NCI-H128 (cell line): Measurements from ENCODE around the gene CMC1.
"Not testable (repeated sequence)": the region's sequence is repeated elsewhere in the genome, so short reads cannot be mapped to it uniquely, and the experiment has no call there.

Source experiments
- DNase-seq: peaks from one replicate; lab custom pipeline; 2025; ENCODE audit not compliant: unreplicated experiment; lab: John Stamatoyannopoulos, UW

The CMC1 gene

DNA sequence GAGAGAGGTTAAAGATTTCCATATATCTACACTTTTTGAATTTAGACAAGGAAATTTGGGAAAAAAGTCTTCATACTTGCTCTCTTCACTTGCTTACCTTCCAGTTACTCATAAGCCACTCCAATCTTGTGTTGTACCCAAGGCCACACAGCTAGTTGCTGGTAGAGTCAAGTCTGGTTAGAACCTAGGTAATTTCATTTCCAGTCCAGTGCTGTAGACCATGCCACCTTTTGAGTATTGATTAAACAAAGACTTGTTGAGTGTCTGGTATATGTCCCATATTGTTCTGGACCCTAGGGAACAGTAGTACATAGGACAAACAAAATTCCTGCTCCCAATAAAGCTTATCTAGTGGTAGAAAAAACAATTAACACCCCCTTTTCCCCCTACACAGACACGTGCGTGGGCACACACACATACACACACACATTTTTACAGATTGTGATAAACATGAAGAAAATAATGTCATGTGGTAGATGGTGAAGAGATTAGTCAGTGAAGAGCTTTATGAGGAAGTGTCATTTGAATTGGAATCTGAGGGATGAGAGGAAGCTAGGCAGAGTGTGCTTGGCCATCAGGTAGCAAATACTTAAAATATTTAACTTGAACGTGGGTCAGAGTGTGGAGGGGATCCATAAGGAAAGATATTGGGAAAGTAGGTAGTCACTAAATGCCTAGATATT, 2.1 kb downstream of the CMC1 start:
- DNase-seq = no peak

- DNase-seq = no peak
Observed at GRCh38 chr3:28244491-28244890, 3.1 kb downstream of the CMC1 start.

- no peak for DNase-seq
Observed at GRCh38 chr3:28247286-28247685, 5.9 kb downstream of the CMC1 start.

GRCh38 chr3:28250999-28251398, 9.6 kb downstream of the CMC1 start:
- DNase-seq = no peak

DNA sequence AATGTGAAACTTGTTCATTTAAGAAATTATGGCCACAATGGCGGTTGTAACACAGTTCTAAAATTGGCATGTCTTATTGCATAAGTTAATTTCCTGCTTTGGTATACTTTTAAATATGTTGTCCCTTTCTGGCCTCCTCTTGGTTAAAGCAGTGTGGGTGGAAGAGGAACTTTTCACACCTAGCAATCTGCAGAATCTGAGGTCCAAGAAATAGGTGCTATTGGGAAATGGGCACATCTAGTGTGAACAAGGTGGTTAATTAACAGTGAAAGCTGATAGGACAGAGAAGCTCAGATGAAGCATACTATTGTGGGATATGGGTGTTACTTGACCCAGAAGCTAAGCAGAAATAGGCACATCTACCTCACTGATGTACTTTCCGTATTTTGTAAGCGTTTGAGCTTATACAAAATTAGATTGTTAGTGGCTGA, 10.6 kb downstream of the CMC1 start:
- no peak for DNase-seq

DNA sequence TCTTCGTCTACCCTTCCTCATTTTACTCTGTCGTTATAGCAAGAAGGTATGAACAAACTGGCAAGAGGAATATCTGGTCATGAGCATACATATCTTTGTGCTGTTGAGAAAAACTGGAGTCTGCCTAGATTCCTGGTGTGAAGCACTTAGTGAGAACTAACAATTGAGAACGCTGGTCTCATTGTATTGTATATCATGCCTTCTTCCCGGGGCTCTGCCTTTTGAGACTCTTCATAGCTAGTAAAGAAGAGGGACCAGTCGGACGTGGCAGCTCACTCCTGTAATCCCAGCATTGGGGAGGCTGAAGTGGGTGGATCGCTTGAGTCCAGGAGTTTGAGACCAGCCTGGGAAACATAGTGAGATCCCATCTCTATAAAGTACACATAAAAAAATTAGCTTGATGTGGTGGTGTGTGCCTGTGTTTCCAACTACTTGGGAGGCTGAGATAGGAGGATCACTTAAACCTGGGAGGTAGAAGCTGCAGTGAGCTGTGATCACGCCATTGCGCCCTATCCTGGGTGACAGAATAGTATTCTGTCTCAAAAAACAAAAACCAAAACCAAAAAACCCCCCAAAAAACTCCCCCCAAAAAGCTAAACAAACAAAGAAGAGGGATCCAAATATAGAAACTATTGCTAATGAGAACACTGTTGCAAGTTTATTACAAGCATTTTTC, 11.8 kb downstream of the CMC1 start:
- no peak for DNase-seq

DNA sequence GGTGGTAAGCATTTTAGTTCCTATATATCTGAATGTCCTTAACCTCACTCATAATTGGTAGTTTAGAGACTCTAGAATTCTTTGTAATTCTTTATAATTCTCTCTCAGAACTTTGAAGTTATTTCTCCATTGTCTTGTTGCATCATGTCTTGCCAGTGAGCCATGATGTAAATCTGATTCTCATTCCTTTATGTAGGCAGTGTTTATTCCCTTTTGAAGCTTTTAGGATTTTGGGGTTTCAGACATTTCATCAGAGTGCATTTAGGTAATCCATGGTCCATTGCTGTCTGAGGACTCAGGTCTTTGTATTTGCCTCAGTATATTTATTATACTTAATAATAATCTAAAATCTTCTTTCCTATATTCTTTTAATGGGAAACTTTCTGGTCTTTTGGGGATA, 20.6 kb downstream of the CMC1 start:
- no peak for DNase-seq

GRCh38 chr3:28265641-28266040, 24.2 kb downstream of the CMC1 start:
- DNase-seq = no peak

DNA sequence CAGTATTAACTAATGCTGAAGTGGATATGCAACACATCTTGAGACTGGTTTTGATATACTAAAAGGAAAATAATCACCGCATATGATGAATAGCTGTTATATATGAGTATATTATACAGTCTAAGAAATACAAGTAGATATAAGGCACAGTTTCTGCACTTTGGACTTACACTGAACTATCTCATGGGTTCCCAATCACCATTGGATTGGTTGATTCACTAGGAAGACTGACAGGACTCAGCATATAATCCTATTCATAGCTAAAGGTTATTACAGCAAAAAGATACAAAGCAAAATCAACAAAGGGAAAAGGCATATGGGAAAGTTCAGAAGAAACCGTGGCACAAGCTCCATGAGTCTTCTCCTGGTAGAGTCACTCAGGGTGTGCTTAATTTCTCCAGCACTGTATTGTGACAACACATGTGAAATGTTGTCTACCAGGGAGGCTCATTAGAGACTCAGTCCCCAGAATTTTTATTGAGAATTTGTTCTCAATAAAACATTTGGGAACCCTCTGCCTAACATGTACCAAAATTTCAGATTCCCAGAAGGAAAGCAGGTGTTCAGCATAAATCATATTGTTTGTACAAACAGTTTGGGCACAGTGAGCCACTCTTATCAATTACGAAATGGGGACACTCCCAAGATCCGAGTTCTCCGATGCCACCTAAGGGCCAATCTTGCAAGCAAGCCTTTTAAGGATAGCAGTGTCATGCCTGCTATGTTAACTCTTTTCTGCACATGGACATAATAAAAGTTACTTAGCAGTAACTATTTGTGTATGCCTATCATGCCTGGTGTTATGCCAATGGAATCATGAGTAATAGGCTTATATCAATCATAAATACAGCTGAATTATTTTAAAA, 26.8 kb downstream of the CMC1 start:
- no peak for DNase-seq

GRCh38 chr3:28268989-28269388, 27.6 kb downstream of the CMC1 start:
- DNase-seq = no peak

DNA sequence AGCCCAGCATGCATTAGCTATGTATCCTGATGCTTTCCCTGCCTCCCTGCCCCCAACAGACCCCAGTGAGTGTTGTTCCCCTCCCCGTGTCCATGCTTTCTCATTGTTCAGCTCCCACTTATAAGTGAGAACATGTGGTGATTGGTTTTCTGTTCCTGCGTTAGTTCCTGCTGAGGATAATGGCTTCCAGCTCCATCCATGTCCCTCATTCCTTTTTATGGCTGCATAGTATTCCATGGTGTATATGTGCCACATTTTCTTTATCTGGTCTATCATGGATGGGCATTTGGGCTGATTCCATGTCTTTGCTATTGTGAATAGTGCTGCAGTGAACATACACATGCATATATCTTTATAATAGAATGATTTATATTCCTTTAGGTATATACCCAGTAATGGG, 28.5 kb downstream of the CMC1 start:
- not testable (repeated sequence) for DNase-seq

GRCh38 chr3:28273837-28274236, 32.4 kb downstream of the CMC1 start:
- no peak for DNase-seq

DNA sequence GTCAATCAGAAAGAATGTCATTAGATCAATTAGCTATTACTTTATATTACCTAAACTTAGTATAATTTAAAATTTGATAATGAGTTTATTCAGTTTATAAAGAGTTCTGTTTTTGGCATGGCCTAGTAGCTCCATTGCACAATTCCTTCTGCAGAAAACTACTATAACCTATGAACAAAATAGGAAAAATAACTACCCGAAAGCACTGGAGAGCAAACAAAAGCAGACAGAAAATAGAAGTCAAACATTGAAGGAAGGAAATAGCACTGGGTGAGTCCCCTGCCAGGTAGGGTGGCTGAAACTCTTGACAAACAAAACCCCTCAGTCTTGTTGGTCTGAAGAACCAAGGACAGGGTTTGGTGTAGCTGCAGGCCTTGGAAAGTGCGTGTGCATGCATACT, 37.5 kb downstream of the CMC1 start:
- no peak for DNase-seq

DNA sequence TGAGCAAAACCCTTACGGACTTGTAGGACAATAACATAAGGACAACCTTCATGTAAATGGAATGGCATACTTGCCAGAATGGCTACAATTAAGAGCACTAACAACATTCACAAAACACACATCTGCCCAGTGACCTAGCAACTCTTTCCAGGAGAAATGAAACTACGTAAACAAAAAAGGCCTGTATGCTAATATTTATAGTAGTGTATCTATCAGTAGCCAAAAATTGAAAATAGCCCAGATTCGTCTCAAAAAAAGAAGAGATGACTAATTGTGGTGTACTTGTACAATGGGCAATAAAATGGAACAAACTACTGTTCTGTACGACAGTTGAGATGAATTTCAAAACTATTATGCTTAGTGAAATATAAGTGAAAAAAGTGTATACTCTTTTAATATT, 38.4 kb downstream of the CMC1 start:
- DNase-seq = no peak

GRCh38 chr3:28280781-28281180, 39.4 kb downstream of the CMC1 start:
- no peak for DNase-seq

DNA sequence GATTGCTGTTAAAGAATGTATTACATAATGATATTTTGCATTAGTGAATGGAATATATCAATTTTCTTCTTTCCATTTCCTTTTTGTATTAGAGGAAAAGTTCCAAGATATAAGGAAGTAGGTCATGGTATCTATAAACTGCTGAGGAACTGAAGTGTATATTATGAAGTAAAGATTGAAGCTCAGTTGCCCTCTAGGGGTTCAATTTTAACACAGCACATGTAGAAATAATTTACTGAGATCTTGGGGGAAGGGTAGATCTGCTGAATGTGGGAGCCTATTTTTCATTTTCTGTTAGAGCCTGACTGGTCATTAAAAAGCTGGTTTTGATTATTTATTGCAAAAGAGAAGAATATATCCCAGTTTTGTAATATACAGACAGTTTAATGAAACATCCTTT, 45.2 kb downstream of the CMC1 start:
- DNase-seq = no peak

- no peak for DNase-seq
Observed at GRCh38 chr3:28287046-28287445, 45.6 kb downstream of the CMC1 start.

DNA sequence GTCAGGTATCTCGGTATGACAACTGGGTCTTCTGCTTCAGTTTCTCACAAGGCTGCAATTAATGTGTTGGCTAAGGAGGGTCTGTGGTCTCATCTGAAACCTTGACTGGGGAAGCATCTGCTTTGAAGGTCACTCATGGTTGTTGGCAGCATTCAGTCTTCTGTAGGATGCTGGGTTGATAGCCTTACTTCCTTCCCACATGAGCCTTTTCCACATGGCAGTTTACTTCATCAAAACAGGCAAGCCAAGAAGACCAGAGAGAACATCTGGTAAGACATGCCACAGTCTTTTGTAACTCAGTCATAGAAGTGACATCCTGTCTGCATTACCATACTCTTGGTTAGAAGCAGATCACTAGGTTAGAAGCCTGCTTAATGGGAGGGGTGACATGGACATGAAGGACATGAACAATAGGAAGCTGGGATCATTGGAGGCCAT, 49.5 kb downstream of the CMC1 start:
- no peak for DNase-seq

GRCh38 chr3:28291577-28291976, 50.2 kb downstream of the CMC1 start:
- no peak for DNase-seq

GRCh38 chr3:28292622-28293021, 51.2 kb downstream of the CMC1 start:
- DNase-seq = no peak

- no peak for DNase-seq
Observed at GRCh38 chr3:28294667-28295413, 53.4 kb downstream of the CMC1 start.
